Effector CD4-positive, alpha-beta T cell (primary cell): ENCODE results near the gene BANF1.
"Not testable (repeated sequence)": the region's sequence is repeated elsewhere in the genome, so short reads cannot be mapped to it uniquely, and the experiment has no call there.

Source experiments
- DNase-seq: peaks from one replicate; pipeline ENCODE4 v3.0.0-alpha.2; 2020

BANF1 gene

GRCh38 chr11:66011785-66012303 lies 9.5 kb downstream of the BANF1 start, which contains the start of gene CST6:
CST6 (plus strand) TSS chr11:66012008; CDS start chr11:66012045, 37 bp downstream.
- DNase-seq: no peak

GRCh38 chr11:66012371-66012945 lies 10.2 kb downstream of the BANF1 start:
- no peak for DNase-seq

- no peak for DNase-seq
Observed at GRCh38 chr11:66012946-66013761, 10.9 kb downstream of the BANF1 start.

DNA sequence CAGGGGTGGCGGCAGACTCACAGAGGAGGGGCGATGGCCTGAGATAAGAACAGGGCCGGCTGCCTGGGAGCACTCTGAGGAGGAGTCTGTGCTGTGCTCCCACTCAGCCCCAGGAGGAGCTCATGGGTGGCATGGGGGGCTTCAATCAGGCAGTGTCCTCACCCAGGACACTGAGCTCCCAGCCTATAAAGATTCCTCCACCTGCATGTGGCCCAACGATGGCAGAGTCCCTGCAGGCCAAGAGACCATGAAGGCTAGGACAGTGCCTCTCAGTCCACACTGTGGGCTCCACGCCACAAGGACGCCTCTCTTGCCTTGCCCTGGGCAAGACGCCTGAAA lies 11.4 kb downstream of the BANF1 start:
- DNase-seq: no peak

GRCh38 chr11:66014804-66015453 lies 12.6 kb downstream of the BANF1 start:
- no peak for DNase-seq

GRCh38 chr11:66015454-66015881 lies 13.2 kb downstream of the BANF1 start:
- no peak for DNase-seq

DNA sequence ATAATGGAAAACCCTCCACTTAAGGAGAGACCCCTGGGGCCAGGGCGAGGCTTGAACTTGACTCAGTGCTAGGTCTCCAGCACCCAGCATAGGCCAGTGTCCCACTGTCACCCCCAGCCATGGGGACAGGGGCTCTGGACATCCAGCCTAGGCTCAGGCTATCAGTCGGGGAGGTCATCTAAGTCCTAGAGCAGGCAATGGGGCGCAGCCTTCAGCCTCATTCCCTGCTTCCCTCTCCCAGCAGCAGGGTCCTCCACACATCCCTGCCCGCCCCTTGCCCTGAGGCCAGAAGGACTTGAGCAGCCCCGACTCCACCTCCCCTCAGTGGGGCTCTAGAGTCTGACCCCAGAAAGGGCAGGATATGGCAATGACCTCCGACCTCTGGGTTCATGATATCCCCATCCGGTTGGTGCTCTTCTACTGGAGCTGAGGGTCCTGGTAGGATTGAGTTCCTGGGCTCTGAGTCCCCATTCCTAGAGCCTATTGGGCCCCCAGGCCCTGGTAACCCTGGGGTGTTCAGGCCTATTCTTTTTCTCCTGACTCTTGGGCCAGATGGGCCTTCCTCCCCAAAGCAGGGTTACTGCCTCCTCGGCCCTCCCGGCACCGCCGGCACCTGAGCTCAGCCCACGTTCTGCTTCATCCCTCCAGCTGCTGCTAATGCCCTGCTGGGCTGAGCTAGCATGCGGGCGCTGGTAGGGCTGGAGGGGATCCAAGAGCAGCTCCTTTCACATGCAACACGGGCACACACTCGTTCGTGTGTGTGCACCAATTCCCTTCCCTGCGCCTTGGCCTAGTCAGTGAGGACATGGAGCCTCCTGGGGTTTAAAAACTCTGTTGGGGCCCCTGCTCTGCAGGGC lies 13.9 kb downstream of the BANF1 start:
- no peak for DNase-seq

GRCh38 chr11:66016793-66017177 lies 14.5 kb downstream of the BANF1 start:
- no peak for DNase-seq

GRCh38 chr11:66017321-66017720 lies 15.0 kb downstream of the BANF1 start:
- no peak for DNase-seq

GRCh38 chr11:66020212-66020611 lies 17.9 kb downstream of the BANF1 start:
- DNase-seq: no peak

DNA sequence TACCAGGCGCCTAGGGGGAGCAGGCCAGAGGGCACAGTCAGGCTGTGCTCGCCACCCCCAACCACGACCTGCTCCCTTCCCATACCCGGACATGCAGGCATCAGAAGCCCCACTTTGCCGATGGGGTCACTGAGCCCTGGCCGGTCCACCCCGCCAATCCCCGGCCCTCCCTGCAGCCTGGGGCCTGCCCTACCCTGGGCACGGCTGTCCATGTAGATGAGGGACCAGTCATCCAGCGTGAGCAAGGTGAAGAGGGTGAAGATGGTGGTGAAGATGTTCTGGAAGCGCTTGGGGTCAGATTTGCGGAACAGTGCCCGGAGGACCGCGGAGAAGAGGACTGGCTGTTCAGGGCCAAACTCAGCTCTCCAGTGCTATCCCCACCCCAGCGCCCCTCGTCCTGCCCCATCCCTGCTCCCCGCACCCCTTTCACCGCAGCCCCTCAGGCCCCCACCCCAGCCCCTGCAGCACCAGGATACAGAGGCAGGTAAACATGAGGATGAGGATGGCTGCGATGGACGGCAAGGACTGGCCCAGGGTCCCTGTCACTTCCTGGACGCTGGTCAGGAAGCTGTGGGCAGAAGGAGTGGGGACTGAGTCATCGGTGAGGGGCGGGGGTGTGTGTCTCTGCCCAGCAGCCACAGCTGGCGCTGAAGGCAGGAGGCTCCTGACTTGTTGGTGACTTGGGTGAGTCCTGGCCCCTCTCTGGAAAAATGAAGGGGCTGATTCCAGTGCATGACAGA lies 18.5 kb downstream of the BANF1 start:
- no peak for DNase-seq

- peak; percentile 68 for DNase-seq
Observed at GRCh38 chr11:66022401-66023185, 20.3 kb downstream of the BANF1 start.

GRCh38 chr11:66023186-66023440 lies 20.8 kb downstream of the BANF1 start:
- DNase-seq: not testable (repeated sequence)

- no peak for DNase-seq
Observed at GRCh38 chr11:66026017-66026529, 23.8 kb downstream of the BANF1 start, which contains the start of gene CATSPER1. CATSPER1 (minus strand) TSS chr11:66026479; CDS start chr11:66026379, 100 bp downstream.

- DNase-seq: no peak
Observed at GRCh38 chr11:66032957-66033735, 30.8 kb downstream of the BANF1 start.

DNA sequence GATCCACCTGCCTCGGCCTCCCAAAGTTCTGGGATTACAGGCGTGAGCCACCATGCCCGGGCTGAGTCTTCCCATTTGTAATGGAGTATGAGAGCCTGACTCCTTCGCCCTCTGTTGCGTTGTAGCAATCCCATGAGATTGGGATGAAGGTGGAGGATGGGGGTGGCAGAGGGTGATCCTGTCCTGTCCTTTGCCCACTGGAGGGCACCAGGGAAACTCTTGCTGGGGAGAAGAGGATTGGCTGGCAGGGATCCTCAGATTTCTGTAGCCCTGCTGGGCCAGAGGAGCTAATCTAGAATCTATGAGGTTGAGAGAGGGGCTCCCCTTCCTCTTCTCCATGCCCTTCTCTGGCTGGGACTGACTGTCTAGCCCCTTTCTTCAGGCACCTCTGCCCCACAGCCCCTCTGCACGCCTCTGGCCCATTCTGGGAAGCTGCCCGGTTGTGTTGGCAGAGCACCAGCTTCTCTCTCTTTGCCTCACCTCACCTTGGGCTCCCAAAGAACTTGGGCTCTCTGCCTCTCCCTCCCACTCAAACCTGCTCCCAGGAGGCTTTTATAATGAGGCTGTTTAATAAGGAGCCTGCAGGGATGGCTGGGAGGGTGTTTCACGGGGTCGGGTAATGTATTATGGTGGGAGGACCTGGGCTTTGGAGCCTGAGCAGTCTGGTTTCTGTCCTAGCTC lies 33.5 kb downstream of the BANF1 start:
- no peak for DNase-seq

GRCh38 chr11:66036334-66036710 lies 34.0 kb downstream of the BANF1 start:
- DNase-seq: no peak

GRCh38 chr11:66037327-66037726 lies 35.0 kb downstream of the BANF1 start:
- DNase-seq: no peak

GRCh38 chr11:66039765-66040164 lies 37.5 kb downstream of the BANF1 start:
- DNase-seq: no peak
